BJ (cell line): ENCODE results near the gene PLEKHD1. TPM values are rescaled to one million over a fixed set of nuclear protein-coding genes. Genes with fewer than 3 reads are reported as not detected.
"Not testable (repeated sequence)": the region's sequence is repeated elsewhere in the genome, so short reads cannot be mapped to it uniquely, and the experiment has no call there.

Experiments used
- CTCF ChIA-PET: fragments of 350-600 bp; formaldehyde crosslinking; extraction: SDS; loops from one replicate; lab custom pipeline; 2021; ENCODE audit warnings: antibody characterized with exemption, inconsistent platforms; lab: Yijun Ruan, JAX
- POLR2A ChIA-PET: fragments of 300-600 bp; sonication (Branson Sonifier 250); formaldehyde crosslinking; extraction: SDS; loops from one replicate; lab custom pipeline; 2021; ENCODE audit warnings: antibody characterized with exemption; lab: Charles Lee
- DNase-seq: peaks from one replicate; pipeline ENCODE4 v3.0.0-alpha.2; 2011; ENCODE audit warnings: low read depth
- H3K27me3 ChIP-seq: 2 replicates; pipeline ENCODE4 v1.6.0; 2011; ENCODE audit warnings: low read length; ENCODE audit not compliant: control insufficient read depth, insufficient read depth
- H3K36me3 ChIP-seq: 2 replicates; pipeline ENCODE4 v1.5.1; 2011; ENCODE audit warnings: low read length; ENCODE audit not compliant: control insufficient read depth, insufficient read depth
- H3K4me3 ChIP-seq: 2 replicates; pipeline ENCODE4 v1.5.1; 2011; ENCODE audit warnings: low read depth, mild to moderate bottlenecking, control low read depth, low read length
- CTCF ChIP-seq: IDR thresholded peaks from 2 replicates; pipeline ENCODE4 v1.5.1; 2011; ENCODE audit warnings: low read depth, mild to moderate bottlenecking, control low read depth, inconsistent platforms, low read length, moderate library complexity; ENCODE audit not compliant: insufficient read depth
- polyA plus RNA-seq: library from polyadenylated mRNA; depleted of rRNA; stranded (reverse); fragments of >200 nt; gene quantifications from 2 replicates; pipeline ENCODE4 v1.2.3, GENCODE V29; 2011

The PLEKHD1 gene
- polyA plus RNA-seq, 1 experiment = 0.01 TPM

- no peak for TF ChIP-seq CTCF
- Histone ChIP-seq H3K27me3 (no peaks in the 10 kb centered on the region), H3K36me3 (no peaks in the 10 kb centered on the region), H3K4me3 (no peak overlapping the region)
- no peak for DNase-seq
- POLR2A ChIA-PET = interaction anchor here (0.6 kb wide), 1 partner anchor 297 kb away, joined by 9 read pairs; no protein-coding TSS in a partner anchor
- CTCF ChIA-PET = interaction anchor here (2.2 kb wide), 1 partner anchor 13 kb away, joined by 7 read pairs; no protein-coding TSS in a partner anchor
Measured at GRCh38 chr14:69473260-69473659, 11.3 kb upstream of the PLEKHD1 start.

- ChIA-PET POLR2A (no interaction called here), CTCF (interaction anchor here (0.7 to 2.2 kb wide), 3 partner anchors 14 to 231 kb away, joined by 3 to 7 read pairs (median 3); no protein-coding TSS in a partner anchor)
- DNase-seq = no peak
- Histone ChIP-seq H3K4me3 (no peak overlapping the region), H3K36me3 (no peaks in the 10 kb centered on the region), H3K27me3 (no peaks in the 10 kb centered on the region)
- no peak for TF ChIP-seq CTCF
Measured at GRCh38 chr14:69473946-69474345, 10.6 kb upstream of the PLEKHD1 start.

GRCh38 chr14:69475194-69475818 is 9.2 kb upstream of the PLEKHD1 start:
- ChIA-PET CTCF (interaction anchor here (0.9 to 1.7 kb wide), 5 partner anchors 8 to 19 kb away, joined by 3 to 5 read pairs (median 4); no protein-coding TSS in a partner anchor), POLR2A (no interaction called here)
- no peak overlapping the region for H3K4me3 ChIP-seq
- peak; percentile 26; the same call in 1 of the 2 replicates for TF ChIP-seq CTCF
- H3K36me3 ChIP-seq = no peaks in the 10 kb centered on the region
- no peaks in the 10 kb centered on the region; the same call in 1 of the 2 replicates for H3K27me3 ChIP-seq
- no peak for DNase-seq

- DNase-seq, H3K4me3 ChIP-seq, H3K27me3 ChIP-seq, POLR2A ChIA-PET, H3K36me3 ChIP-seq: not testable (repeated sequence)
- CTCF ChIA-PET = interaction anchor here (1.5 kb wide), 2 partner anchors 17 to 234 kb away, joined by 4 to 5 read pairs; no protein-coding TSS in a partner anchor
Measured at GRCh38 chr14:69476824-69477450, 7.6 kb upstream of the PLEKHD1 start.

- H3K36me3 ChIP-seq = not testable (repeated sequence)
Measured at GRCh38 chr14:69478055-69478454, 6.5 kb upstream of the PLEKHD1 start.

GRCh38 chr14:69479696-69480095 is 4.8 kb upstream of the PLEKHD1 start:
- DNase-seq = no peak
- ChIA-PET POLR2A (no interaction called here), CTCF (interaction anchor here (1.0 to 1.2 kb wide), 2 partner anchors 19 to 21 kb away, joined by 3 to 5 read pairs; no protein-coding TSS in a partner anchor)
- no peak overlapping the region for H3K4me3 ChIP-seq
- TF ChIP-seq CTCF = no peak
- peaks cover 19% of the 10 kb centered on the region for H3K27me3 ChIP-seq
- H3K36me3 ChIP-seq = no peaks in the 10 kb centered on the region

More at GRCh38 chr14:69478055-69478454, 6.5 kb upstream of the PLEKHD1 start:
- H3K4me3 ChIP-seq, H3K27me3 ChIP-seq, POLR2A ChIA-PET, DNase-seq: not testable (repeated sequence)
- CTCF ChIA-PET = interaction anchor here (1.5 kb wide), 1 partner anchor 235 kb away, joined by 4 read pairs; no protein-coding TSS in a partner anchor
